Pancreas (tissue), 10 donors: ENCODE results near the gene GCNT2. TPM values are rescaled to one million over a fixed set of nuclear protein-coding genes. Genes with fewer than 3 reads are reported as not detected.
"Not testable (repeated sequence)": the region's sequence is repeated elsewhere in the genome, so short reads cannot be mapped to it uniquely, and the experiment has no call there.

Experiments
- ATAC-seq, 4 donors: fragments of 200-7000 bp; cut with Tn5 transposase; one replicate each; pipeline versions ENCODE4 v1.8.0 to v1.9.1; 2020; ENCODE audit warnings: mild to moderate bottlenecking in 4 of 4, moderate library complexity in 4 of 4
- DNase-seq, 6 donors: peaks; one replicate each; pipeline ENCODE4 v3.0.0-alpha.2; 2020
- FAIRE-seq: peaks from 2 replicates; lab custom pipeline; 2012; peaks lifted over from hg19 to GRCh38; lab: Jason Lieb, UNC
- H3K27ac ChIP-seq, 4 donors: fragments of 200-600 bp; sonication (generic); 1 replicate in 3 of 4; 2 replicates in 1 of 4; pipeline versions ENCODE4 v1.5.0 to v1.8.0; 2020
- H3K27me3 ChIP-seq, 4 donors: fragments of 200-600 bp; one replicate each; pipeline ENCODE4 v1.8.0; 2021
- H3K36me3 ChIP-seq, 3 donors: fragments of 200-600 bp; sonication (generic) in 1 of 3; one replicate each; pipeline versions ENCODE4 v1.5.0 to v1.8.0; 2020 to 2021
- H3K4me1 ChIP-seq, 3 donors: fragments of 200-600 bp; one replicate each; pipeline ENCODE4 v1.8.0; 2021
- H3K4me3 ChIP-seq, 4 donors: fragments of 200-600 bp; sonication (generic) in 2 of 4; one replicate each; pipeline versions ENCODE4 v1.5.0 to v1.8.0; 2020 to 2021
- H3K9me3 ChIP-seq, 4 donors: fragments of 200-600 bp; one replicate each; pipeline ENCODE4 v1.8.0; 2021
- WGBS, 2 donors: extraction: QIAGEN DNeasy Blood & Tissue Kit; methylation state at CpG; one replicate each; pipeline ENCODE4 v1.1.7; 2013; 5-methylcytosine and 5-hydroxymethylcytosine counted together
- intact Hi-C, 3 donors: fragments of 100-400 bp; cut with DNase I; formaldehyde crosslinking; loops; one replicate each; pipeline versions ENCODE4 v1.11.1 to v1.14.2; 2022
- polyA plus RNA-seq, 2 donors: library from polyadenylated mRNA; stranded (reverse); fragments of 200-250 nt; gene quantifications; one replicate each; pipeline ENCODE4 v1.2.3, GENCODE V29; 2013
- total RNA-seq, 6 donors: library from RNA; stranded (reverse); fragmentation: NEBNext Ultra II Directional in 4 of 6; extraction: Animal tissue kit (Norgen Biotek cat#: 25700) in 4 of 6; gene quantifications; one replicate each; pipeline versions ENCODE4 v1.2.1 to v1.2.4, GENCODE V29; 2021 to 2023
- TF ChIP-seq, protein P1 (sequence below), 4 donors: fragments of 200-600 bp; sonication (generic) in 3 of 4; IDR thresholded peaks; one replicate each; pipeline versions ENCODE4 v1.5.0 to v1.8.0; 2021; ENCODE audit warnings: antibody characterized with exemption in 4 of 4
- donor health status: healthy with polysubstance abuse.
- donor health status: DM: no; HTN: no; CAD: no; lungs with moderate emphysema.
- donor health status: DM: no; HTN: no; CAD: no.
- donor health status: control.
- donor health status: control.
- donor health status: Bipolar disorder and iron deficiency.
- donor health status: DM: yes; HTN: yes; CAD: no.
- donor health status: DM: no; HTN: no; CAD: no.
- donor health status: DM: no; HTN: no; CAD: no.
- donor health status: DM: yes; HTN: yes; CAD: no.

GCNT2 gene
- total and polyA plus RNA-seq, 8 donors = 0.91 to 8.3 (median 2.2) TPM

DNA sequence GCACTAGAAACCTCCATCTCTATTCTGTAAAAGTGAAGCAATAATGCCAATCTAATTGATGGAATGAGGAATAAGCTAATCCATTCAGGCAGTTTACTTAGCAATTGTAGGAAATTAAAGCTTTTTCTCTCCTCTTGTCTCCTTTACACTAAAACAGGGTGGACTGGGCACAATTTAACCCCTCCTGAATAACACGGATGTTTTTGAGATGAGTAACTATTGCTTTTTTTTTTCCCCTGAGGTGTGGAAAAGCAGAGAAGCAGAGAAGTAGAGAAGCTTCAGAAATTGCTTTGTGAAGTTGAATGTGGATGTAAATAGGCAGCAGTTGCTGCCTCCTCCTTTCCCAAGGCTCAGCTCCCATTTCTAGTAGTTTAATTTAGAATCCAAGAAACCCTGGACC lies 40.0 kb upstream of the GCNT2 start:
- DNase-seq (no peak), ATAC-seq (no peak), FAIRE-seq (no peak)
- Histone ChIP-seq H3K36me3 (no peaks in the 10 kb centered on the region), H3K4me1 (no peaks in the 10 kb centered on the region), H3K4me3 (no peak overlapping the region), H3K27me3 (no peaks in the 10 kb centered on the region), H3K27ac (no peak overlapping the region), H3K9me3 (no peaks in the 10 kb centered on the region)
- WGBS, 2 donors = 52 to 59% methylated on average over 1 of the region's 1 CpG
- TF ChIP-seq, protein P1, sequence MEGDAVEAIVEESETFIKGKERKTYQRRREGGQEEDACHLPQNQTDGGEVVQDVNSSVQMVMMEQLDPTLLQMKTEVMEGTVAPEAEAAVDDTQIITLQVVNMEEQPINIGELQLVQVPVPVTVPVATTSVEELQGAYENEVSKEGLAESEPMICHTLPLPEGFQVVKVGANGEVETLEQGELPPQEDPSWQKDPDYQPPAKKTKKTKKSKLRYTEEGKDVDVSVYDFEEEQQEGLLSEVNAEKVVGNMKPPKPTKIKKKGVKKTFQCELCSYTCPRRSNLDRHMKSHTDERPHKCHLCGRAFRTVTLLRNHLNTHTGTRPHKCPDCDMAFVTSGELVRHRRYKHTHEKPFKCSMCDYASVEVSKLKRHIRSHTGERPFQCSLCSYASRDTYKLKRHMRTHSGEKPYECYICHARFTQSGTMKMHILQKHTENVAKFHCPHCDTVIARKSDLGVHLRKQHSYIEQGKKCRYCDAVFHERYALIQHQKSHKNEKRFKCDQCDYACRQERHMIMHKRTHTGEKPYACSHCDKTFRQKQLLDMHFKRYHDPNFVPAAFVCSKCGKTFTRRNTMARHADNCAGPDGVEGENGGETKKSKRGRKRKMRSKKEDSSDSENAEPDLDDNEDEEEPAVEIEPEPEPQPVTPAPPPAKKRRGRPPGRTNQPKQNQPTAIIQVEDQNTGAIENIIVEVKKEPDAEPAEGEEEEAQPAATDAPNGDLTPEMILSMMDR (IDR thresholded peaks at IDR 0.05) = no peak
- intact Hi-C loops = no loop called here

DNA sequence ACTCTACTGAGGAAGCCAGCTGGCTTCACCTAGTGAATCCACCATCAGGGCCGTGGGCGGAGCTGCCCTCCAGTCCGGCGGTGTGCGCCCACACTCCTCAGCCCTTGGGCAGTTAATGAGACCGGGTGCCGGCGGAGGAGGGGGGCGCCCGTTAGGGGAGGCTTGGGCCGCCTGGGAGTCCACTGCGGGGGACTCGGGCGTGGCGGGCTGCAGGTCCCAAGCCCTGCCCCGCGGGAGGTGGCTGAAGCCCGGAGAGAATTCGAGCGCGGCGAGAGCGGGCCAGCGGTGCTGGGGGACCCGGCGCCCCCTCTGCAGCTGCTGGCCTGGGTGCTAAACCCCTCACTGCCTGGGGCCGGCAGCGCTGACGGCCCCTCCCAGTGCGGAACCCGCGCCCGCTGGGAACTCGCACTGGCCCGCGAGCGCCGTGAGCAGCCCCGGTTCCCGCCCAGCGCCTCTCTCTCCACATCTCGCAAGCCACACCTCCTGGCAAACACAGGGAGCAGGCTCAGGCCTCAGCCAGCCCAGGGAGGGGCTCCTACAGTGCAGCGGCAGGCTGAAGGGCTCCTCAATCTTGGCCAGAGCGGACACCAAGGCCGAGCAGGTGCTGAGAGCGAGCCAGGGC lies 38.4 kb upstream of the GCNT2 start:
- TF ChIP-seq, protein P1 (IDR thresholded peaks at IDR 0.05) = no peak
- H3K9me3 ChIP-seq = no peaks in the 10 kb centered on the region
- no peak overlapping the region for H3K4me3 ChIP-seq
- no peak overlapping the region for H3K27ac ChIP-seq
- ATAC-seq (no peak), FAIRE-seq (no peak), DNase-seq (no peak)
- intact Hi-C loops = no loop called here
- no peaks in the 10 kb centered on the region for H3K36me3 ChIP-seq
- 94% methylated on average over 44 to 46 of the region's 46 CpGs for WGBS, 2 donors
- no peaks in the 10 kb centered on the region for H3K27me3 ChIP-seq
- H3K4me1 ChIP-seq = no peaks in the 10 kb centered on the region

DNA sequence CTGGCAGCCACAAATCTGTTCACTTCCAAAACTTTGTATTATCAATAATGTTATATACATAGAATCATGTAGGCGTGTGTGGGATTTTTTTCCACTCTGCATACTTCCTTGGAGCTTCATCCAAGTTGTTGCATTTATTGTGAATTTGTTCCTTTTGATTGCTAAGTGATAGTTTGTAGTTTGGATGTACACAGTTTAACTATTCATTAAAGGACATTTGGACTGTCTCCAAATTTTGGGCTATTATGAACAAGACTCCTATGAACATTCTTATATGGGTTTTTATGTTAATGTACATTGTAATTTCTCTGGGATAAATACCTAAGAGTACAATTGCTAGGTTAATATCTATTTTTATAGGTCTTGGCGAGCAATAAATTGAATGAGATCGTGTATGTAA lies 36.2 kb upstream of the GCNT2 start:
- intact Hi-C loops = no loop called here
- FAIRE-seq (no peak), ATAC-seq (no peak), DNase-seq (no peak)
- Histone ChIP-seq H3K36me3 (no peaks in the 10 kb centered on the region), H3K9me3 (no peaks in the 10 kb centered on the region), H3K27ac (no peak overlapping the region), H3K27me3 (no peaks in the 10 kb centered on the region), H3K4me1 (no peaks in the 10 kb centered on the region), H3K4me3 (no peak overlapping the region)
- TF ChIP-seq, protein P1 (IDR thresholded peaks at IDR 0.05) = no peak
- 65 to 81% methylated on average over 3 of the region's 3 CpGs for WGBS, 2 donors

DNA sequence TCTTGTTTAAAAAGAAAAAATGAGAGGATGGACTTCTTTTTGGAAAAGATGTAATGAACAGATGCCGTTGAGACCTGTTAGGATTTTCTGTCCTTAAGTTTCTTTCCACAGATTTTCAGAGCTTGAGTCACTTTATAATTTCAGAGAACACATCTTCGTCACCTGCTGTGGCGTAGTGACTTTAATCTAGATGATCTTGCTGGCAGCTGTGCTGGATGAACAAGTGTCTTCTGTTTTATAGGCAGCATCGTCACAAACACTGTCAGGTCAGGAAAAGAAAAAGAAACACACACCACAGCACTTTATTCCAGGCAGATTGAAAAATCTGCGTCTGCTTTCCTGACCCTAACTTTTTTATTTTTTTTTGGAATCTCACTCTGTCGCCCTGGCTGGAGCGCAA lies 35.7 kb upstream of the GCNT2 start:
- FAIRE-seq (no peak), DNase-seq (no peak), ATAC-seq (no peak)
- Histone ChIP-seq H3K36me3 (no peaks in the 10 kb centered on the region), H3K27ac (no peak overlapping the region), H3K4me1 (no peaks in the 10 kb centered on the region), H3K27me3 (no peaks in the 10 kb centered on the region), H3K4me3 (no peak overlapping the region), H3K9me3 (no peaks in the 10 kb centered on the region)
- WGBS, 2 donors = 76 to 86% methylated on average over 7 of the region's 7 CpGs
- TF ChIP-seq, protein P1 (IDR thresholded peaks at IDR 0.05) = no peak
- intact Hi-C loops = no loop called here

DNA sequence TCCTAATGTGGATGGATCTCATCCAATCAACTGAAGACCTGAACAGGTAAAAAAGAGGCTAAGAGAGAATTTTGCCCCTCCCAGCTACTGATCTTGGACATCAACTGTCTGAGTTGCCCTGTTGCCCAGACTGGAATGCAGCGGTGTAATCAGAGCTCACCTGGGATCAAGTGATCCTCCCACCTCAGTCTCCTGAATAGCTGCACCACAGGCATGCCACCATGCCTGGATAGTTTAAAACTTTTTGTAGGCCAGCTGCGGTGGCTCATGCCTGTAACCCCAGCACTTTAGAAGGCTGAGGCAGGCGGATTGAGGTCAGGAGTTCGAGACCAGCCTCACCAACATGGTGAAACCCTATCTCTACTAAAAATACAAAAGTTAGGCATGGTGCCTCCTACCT lies 34.9 kb upstream of the GCNT2 start:
- H3K4me1 ChIP-seq = no peaks in the 10 kb centered on the region
- no peak for FAIRE-seq
- intact Hi-C loops = no loop called here
- no peaks in the 10 kb centered on the region for H3K36me3 ChIP-seq
- H3K27me3 ChIP-seq = no peaks in the 10 kb centered on the region
- TF ChIP-seq, protein P1 (IDR thresholded peaks at IDR 0.05) = no peak
- 85 to 92% methylated on average over 4 of the region's 4 CpGs for WGBS, 2 donors
- H3K4me3 ChIP-seq = no peak overlapping the region
- no peak overlapping the region for H3K27ac ChIP-seq
- no peaks in the 10 kb centered on the region for H3K9me3 ChIP-seq
- no peak for DNase-seq
- no peak for ATAC-seq

DNA sequence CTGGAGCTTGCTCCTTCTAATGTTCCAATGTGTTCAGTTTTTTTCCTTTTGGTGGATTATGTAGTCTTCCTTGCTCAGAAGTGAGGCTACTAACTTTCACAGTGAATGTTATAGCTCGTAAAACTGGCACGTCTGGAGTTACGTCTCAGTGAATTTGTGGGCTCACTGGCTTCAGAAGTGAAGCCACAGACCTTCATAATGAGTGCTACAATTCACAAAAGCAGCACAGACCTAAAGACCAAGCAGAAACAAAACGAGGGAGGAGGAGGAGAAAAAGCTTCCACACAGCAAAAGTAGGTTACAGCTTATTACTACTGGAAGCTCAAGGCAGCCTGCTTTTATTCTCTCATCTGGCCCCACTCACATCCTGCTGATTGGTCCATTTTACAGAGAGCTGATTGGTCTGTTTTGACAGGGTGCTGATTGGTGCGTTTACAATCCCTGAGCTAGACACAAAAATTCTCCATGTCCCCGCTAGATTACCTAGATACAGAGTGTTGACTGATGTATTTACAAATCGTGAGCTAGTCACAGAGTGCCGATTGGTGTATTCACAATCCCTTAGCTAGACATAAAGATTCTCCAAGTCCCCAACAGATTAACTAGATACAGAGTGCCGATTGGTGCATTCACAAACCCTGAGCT lies 34.1 kb upstream of the GCNT2 start:
- H3K4me3 ChIP-seq, H3K4me1 ChIP-seq, H3K36me3 ChIP-seq, H3K27ac ChIP-seq, intact Hi-C loops, DNase-seq, ATAC-seq, H3K9me3 ChIP-seq, H3K27me3 ChIP-seq, FAIRE-seq: not testable (repeated sequence)
- 73 to 85% methylated on average over 9 of the region's 9 CpGs for WGBS, 2 donors
